CD14-positive monocyte (primary cell): ENCODE results near the gene ST13. TPM values are rescaled to one million over a fixed set of nuclear protein-coding genes. Genes with fewer than 3 reads are reported as not detected.

ENCODE experiments used
- DNase-seq, 3 donors: peaks; one replicate each; pipeline ENCODE4 v3.0.0-alpha.2; 2011 to 2022
- H2AFZ ChIP-seq: 2 replicates; pipeline ENCODE4 v1.6.0; 2012; ENCODE audit warnings: mild to moderate bottlenecking, low read depth, low read length, inconsistent platforms; ENCODE audit not compliant: insufficient read depth, poor library complexity, severe bottlenecking
- H3K27ac ChIP-seq, 2 donors: 1 replicate in 1 of 2; 2 replicates in 1 of 2; pipeline ENCODE4 v1.5.1; 2012 to 2013; ENCODE audit warnings: low read length in 2 of 2, control low read depth in 1 of 2, inconsistent platforms in 1 of 2, low read depth in 1 of 2, mild to moderate bottlenecking in 1 of 2
- H3K27me3 ChIP-seq, 2 donors: one replicate each; pipeline versions ENCODE4 v1.6.0 to v1.6.1; 2011 to 2013; ENCODE audit warnings: low read length in 2 of 2; ENCODE audit not compliant: control insufficient read depth in 2 of 2, insufficient read depth in 2 of 2
- H3K36me3 ChIP-seq, 2 donors: replicated peaks in 1 of 2; 1 replicate in 1 of 2; 2 replicates in 1 of 2; pipeline versions ENCODE4 v1.5.1 to v1.6.1; 2012 to 2013; ENCODE audit warnings: low read length in 2 of 2, control low read depth in 1 of 2, inconsistent platforms in 1 of 2, mild to moderate bottlenecking in 1 of 2; ENCODE audit not compliant: insufficient read depth in 2 of 2, control insufficient read depth in 1 of 2
- H3K4me1 ChIP-seq, 2 donors: 1 replicate in 1 of 2; 2 replicates in 1 of 2; pipeline versions ENCODE4 v1.5.1 to v1.6.1; 2012 to 2013; ENCODE audit warnings: low read length in 2 of 2, control low read depth in 1 of 2, inconsistent platforms in 1 of 2, mild to moderate bottlenecking in 1 of 2, moderate library complexity in 1 of 2; ENCODE audit not compliant: insufficient read depth in 2 of 2, control insufficient read depth in 1 of 2
- H3K4me2 ChIP-seq: replicated peaks from 2 replicates; pipeline ENCODE3; 2012; ENCODE audit warnings: low read length, moderate library complexity, mild to moderate bottlenecking; ENCODE audit not compliant: poor library complexity, severe bottlenecking; ENCODE audit errors: extremely low read depth
- H3K4me3 ChIP-seq, 3 experiments: fragments of 200-600 bp in 1 of 3; sonication (generic) in 1 of 3; replicated peaks in 1 of 3; 1 replicate in 2 of 3; 2 replicates in 1 of 3; pipeline ENCODE4 v1.5.1; 2011 to 2013; ENCODE audit warnings: low read length in 3 of 3, mild to moderate bottlenecking in 3 of 3, control low read depth in 2 of 3, low read depth in 2 of 3, inconsistent platforms in 1 of 3, moderate library complexity in 1 of 3
- H3K79me2 ChIP-seq: 2 replicates; pipeline ENCODE4 v1.6.0; 2012; ENCODE audit warnings: mild to moderate bottlenecking, control low read depth, inconsistent platforms, low read length, moderate library complexity; ENCODE audit not compliant: insufficient read depth
- H3K9ac ChIP-seq: 2 replicates; pipeline ENCODE4 v1.6.0; 2017; ENCODE audit warnings: low read length, mild to moderate bottlenecking; ENCODE audit not compliant: insufficient read depth, poor library complexity, severe bottlenecking
- H3K9me3 ChIP-seq, 2 donors: replicated peaks in 1 of 2; 1 replicate in 1 of 2; 2 replicates in 1 of 2; pipeline versions ENCODE4 v1.5.1 to v1.6.1; 2012 to 2013; ENCODE audit warnings: low read length in 2 of 2, control low read depth in 1 of 2; ENCODE audit not compliant: control insufficient read depth in 1 of 2, insufficient read depth in 1 of 2
- H4K20me1 ChIP-seq: 2 replicates; pipeline ENCODE4 v1.6.0; 2012; ENCODE audit warnings: mild to moderate bottlenecking, low read length, control low read depth, moderate library complexity; ENCODE audit not compliant: insufficient read depth
- H3K27ac Mint-ChIP-seq, 7 donors: one replicate each; pipeline ENCODE4 v1.8.0; 2020; ENCODE audit warnings: mild to moderate bottlenecking in 7 of 7, mixed read lengths in 7 of 7, moderate library complexity in 6 of 7, inconsistent platforms in 2 of 7
- H3K27me3 Mint-ChIP-seq, 3 donors: one replicate each; pipeline ENCODE4 v1.8.0; 2021 to 2022; ENCODE audit warnings: low read depth in 3 of 3, mild to moderate bottlenecking in 3 of 3, mixed read lengths in 3 of 3, moderate library complexity in 3 of 3, inconsistent platforms in 1 of 3
- H3K36me3 Mint-ChIP-seq, 2 donors: one replicate each; pipeline ENCODE4 v1.8.0; 2020; ENCODE audit warnings: mixed read lengths in 2 of 2, inconsistent platforms in 1 of 2, mild to moderate bottlenecking in 1 of 2
- H3K4me1 Mint-ChIP-seq: one replicate; pipeline ENCODE4 v1.8.0; 2020; ENCODE audit warnings: mild to moderate bottlenecking, mixed read lengths
- H3K4me3 Mint-ChIP-seq, 2 donors: one replicate each; pipeline ENCODE4 v1.8.0; 2020; ENCODE audit warnings: mild to moderate bottlenecking in 2 of 2, mixed read lengths in 2 of 2, moderate library complexity in 1 of 2
- H3K9me3 Mint-ChIP-seq, 7 donors: one replicate each; pipeline ENCODE4 v1.8.0; 2020 to 2022; ENCODE audit warnings: mixed read lengths in 7 of 7, mild to moderate bottlenecking in 6 of 7, moderate library complexity in 6 of 7, inconsistent platforms in 2 of 7
- CTCF ChIP-seq: fragments of 200-600 bp; IDR thresholded peaks from one replicate; pipeline ENCODE4 v1.8.0; 2022; ENCODE audit warnings: antibody characterized with exemption, mild to moderate bottlenecking
- WGBS: methylation state at CpG from one replicate; pipeline ENCODE4 v1.1.5; 2013; ENCODE audit warnings: missing lambda C conversion rate; ENCODE audit not compliant: insufficient coverage; 5-methylcytosine and 5-hydroxymethylcytosine counted together
- intact Hi-C, 2 donors: fragments of 100-400 bp; cut with micrococcal nuclease; formaldehyde crosslinking; loops; one replicate each; pipeline versions ENCODE4 v1.15.0 to v1.15.1; 2023
- polyA plus RNA-seq, 3 donors: library from polyadenylated mRNA; depleted of rRNA in 1 of 3; unstranded in 2 of 3; stranded (reverse) in 1 of 3; fragments of 300-500 nt in 2 of 3; fragments of >200 nt in 1 of 3; fragmentation: Illumina TruSeq in 2 of 3; gene quantifications; 1 replicate in 2 of 3; 2 replicates in 1 of 3; pipeline ENCODE4 v1.2.3, GENCODE V29; 2012 to 2021

ST13 gene
- polyA plus RNA-seq, 3 donors = 56.1 to 81.3 (median 67.2) TPM

- 0% methylated on average over 13 of the region's 29 CpGs for WGBS
- peaks cover 18 to 28% of the 10 kb centered on the region in 2 donors for H3K4me1 ChIP-seq
- H2AFZ ChIP-seq = peak overlapping the region; percentile 95
- intact Hi-C loops = loop anchor here (5.0 kb wide), 2 partner anchors 39 to 431 kb away; partner anchors contain the start of genes SLC25A17 (in 2 of the 2) and RANGAP1 (in 1 of the 2)
- Mint-ChIP-seq H3K36me3 (peaks cover 0 to 12% of the 10 kb centered on the region in 2 donors), H3K4me3 (peak overlapping the region; percentile 97 to 99), H3K27me3 (no peaks in the 10 kb centered on the region), H3K9me3 (no peaks in the 10 kb centered on the region), H3K4me1 (peaks cover 23% of the 10 kb centered on the region), H3K27ac (peak overlapping the region; percentile 100)
- H3K79me2 ChIP-seq = peaks cover 85% of the 10 kb centered on the region
- peak overlapping the region; percentile 87 to 98 (median 89) for H3K4me3 ChIP-seq
- H3K27me3 ChIP-seq = no peaks in the 10 kb centered on the region
- peaks cover 11% of the 10 kb centered on the region for H4K20me1 ChIP-seq
- peaks cover 4 to 9% of the 10 kb centered on the region in 2 donors for H3K36me3 ChIP-seq
- peak overlapping the region; percentile 94 for H3K9ac ChIP-seq
- TF ChIP-seq CTCF = no peak
- H3K4me2 ChIP-seq = peak overlapping the region; percentile 99
- H3K27ac ChIP-seq = peak overlapping the region; percentile 95 to 97
- H3K9me3 ChIP-seq = no peaks in the 10 kb centered on the region
- DNase-seq = peak; percentile 3 to 24 (median 14)
Measured at GRCh38 chr22:40855979-40856512, 393 bp downstream of the ST13 start.

GRCh38 chr22:40855071-40855978 lies 1.1 kb downstream of the ST13 start:
- TF ChIP-seq CTCF = no peak
- H3K4me1 ChIP-seq = peaks cover 18 to 28% of the 10 kb centered on the region in 2 donors
- peak overlapping the region; percentile 87 to 98 (median 89) for H3K4me3 ChIP-seq
- Mint-ChIP-seq H3K27ac (peak overlapping the region; percentile 90 to 100 (median 100)), H3K4me3 (peak overlapping the region; percentile 97 to 99), H3K4me1 (peaks cover 23% of the 10 kb centered on the region), H3K9me3 (no peaks in the 10 kb centered on the region), H3K27me3 (no peaks in the 10 kb centered on the region), H3K36me3 (peaks cover 3 to 13% of the 10 kb centered on the region in 2 donors)
- no peaks in the 10 kb centered on the region for H3K27me3 ChIP-seq
- H3K36me3 ChIP-seq = peaks cover 6 to 16% of the 10 kb centered on the region in 2 donors
- H3K4me2 ChIP-seq = peak overlapping the region; percentile 99
- intact Hi-C loops = loop anchor here (5.0 kb wide), 2 partner anchors 38 to 432 kb away; partner anchors contain the start of genes SLC25A17 (in 2 of the 2) and RANGAP1 (in 1 of the 2)
- peak; percentile 17 to 34 (median 18) for DNase-seq
- H2AFZ ChIP-seq = peak overlapping the region; percentile 95
- H3K79me2 ChIP-seq = peaks cover 92% of the 10 kb centered on the region
- peak overlapping the region; percentile 95 to 97 for H3K27ac ChIP-seq
- peak overlapping the region; percentile 94 for H3K9ac ChIP-seq
- peaks cover 14% of the 10 kb centered on the region for H4K20me1 ChIP-seq
- WGBS = 96% methylated on average over 3 of the region's 20 CpGs
- H3K9me3 ChIP-seq = no peaks in the 10 kb centered on the region
